Chondrocyte (in vitro differentiated cells): ENCODE results near the gene CD37. TPM values are rescaled to one million over a fixed set of nuclear protein-coding genes. Genes with fewer than 3 reads are reported as not detected.

Experiments
- DNase-seq: peaks from one replicate; pipeline ENCODE4 v3.0.0; 2021; ENCODE audit warnings: mixed read lengths, low spot score
- H3K27ac Mint-ChIP-seq: one replicate; pipeline ENCODE4 v1.8.0; 2021; ENCODE audit warnings: mild to moderate bottlenecking, moderate library complexity, mixed read lengths; ENCODE audit not compliant: unreplicated experiment
- H3K27me3 Mint-ChIP-seq: 2 replicates; pipeline ENCODE4 v1.8.0; 2021; ENCODE audit warnings: low read depth, mixed read lengths
- H3K36me3 Mint-ChIP-seq: 2 replicates; pipeline ENCODE4 v1.8.0; 2021; ENCODE audit warnings: low read depth, mixed read lengths
- H3K4me1 Mint-ChIP-seq: 2 replicates; pipeline ENCODE4 v1.8.0; 2021; ENCODE audit warnings: low read depth, mild to moderate bottlenecking, mixed read lengths
- H3K4me3 Mint-ChIP-seq: one replicate; pipeline ENCODE4 v1.8.0; 2021; ENCODE audit warnings: mild to moderate bottlenecking, moderate library complexity, mixed read lengths; ENCODE audit not compliant: unreplicated experiment
- H3K9me3 Mint-ChIP-seq: 2 replicates; pipeline ENCODE4 v1.8.0; 2021; ENCODE audit warnings: low read depth, mixed read lengths
- total RNA-seq: library from RNA; stranded (reverse); gene quantifications from 3 replicates; pipeline ENCODE4 v1.2.1, GENCODE V29; 2021
- TF ChIP-seq, protein P1 (sequence below): fragments of 200-600 bp; sonication (generic); IDR thresholded peaks from 2 replicates; pipeline ENCODE4 v1.5.0; 2021; ENCODE audit warnings: antibody characterized with exemption, mild to moderate bottlenecking, moderate library complexity

Gene CD37
- total RNA-seq, 1 donor from 2014 or later: not detected

- H3K27me3 Mint-ChIP-seq: peaks cover 2% of the 10 kb centered on the region
- no peak overlapping the region for H3K27ac Mint-ChIP-seq
- H3K9me3 Mint-ChIP-seq: peaks cover 9% of the 10 kb centered on the region
- no peak for DNase-seq
- no peak overlapping the region for H3K4me3 Mint-ChIP-seq
- peaks cover 2% of the 10 kb centered on the region for H3K36me3 Mint-ChIP-seq
- TF ChIP-seq, protein P1, sequence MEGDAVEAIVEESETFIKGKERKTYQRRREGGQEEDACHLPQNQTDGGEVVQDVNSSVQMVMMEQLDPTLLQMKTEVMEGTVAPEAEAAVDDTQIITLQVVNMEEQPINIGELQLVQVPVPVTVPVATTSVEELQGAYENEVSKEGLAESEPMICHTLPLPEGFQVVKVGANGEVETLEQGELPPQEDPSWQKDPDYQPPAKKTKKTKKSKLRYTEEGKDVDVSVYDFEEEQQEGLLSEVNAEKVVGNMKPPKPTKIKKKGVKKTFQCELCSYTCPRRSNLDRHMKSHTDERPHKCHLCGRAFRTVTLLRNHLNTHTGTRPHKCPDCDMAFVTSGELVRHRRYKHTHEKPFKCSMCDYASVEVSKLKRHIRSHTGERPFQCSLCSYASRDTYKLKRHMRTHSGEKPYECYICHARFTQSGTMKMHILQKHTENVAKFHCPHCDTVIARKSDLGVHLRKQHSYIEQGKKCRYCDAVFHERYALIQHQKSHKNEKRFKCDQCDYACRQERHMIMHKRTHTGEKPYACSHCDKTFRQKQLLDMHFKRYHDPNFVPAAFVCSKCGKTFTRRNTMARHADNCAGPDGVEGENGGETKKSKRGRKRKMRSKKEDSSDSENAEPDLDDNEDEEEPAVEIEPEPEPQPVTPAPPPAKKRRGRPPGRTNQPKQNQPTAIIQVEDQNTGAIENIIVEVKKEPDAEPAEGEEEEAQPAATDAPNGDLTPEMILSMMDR: no peak
- H3K4me1 Mint-ChIP-seq: no peaks in the 10 kb centered on the region
Observed at GRCh38 chr19:49374665-49375434, 39.6 kb downstream of the CD37 start.

DNA sequence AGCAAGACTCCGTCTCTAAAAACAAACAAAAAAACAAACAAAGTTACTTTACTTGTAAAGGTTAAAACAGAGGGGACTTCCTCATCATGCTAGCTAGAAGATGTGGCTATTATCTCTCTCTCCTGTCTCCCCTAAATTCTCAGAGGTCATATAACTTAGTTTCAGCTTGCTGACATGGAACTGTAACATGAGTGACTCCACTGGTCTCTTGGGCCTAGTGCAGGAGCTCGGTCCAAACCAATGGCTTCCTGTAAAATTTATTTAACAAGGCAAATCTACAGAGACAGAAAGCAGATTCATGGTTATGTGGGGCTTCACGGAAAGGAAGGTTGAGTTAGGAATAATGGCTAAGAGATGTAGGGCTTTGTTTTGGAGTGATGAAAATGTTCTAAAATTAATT lies 43.3 kb downstream of the CD37 start:
- no peaks in the 10 kb centered on the region for H3K4me1 Mint-ChIP-seq
- no peak overlapping the region for H3K4me3 Mint-ChIP-seq
- DNase-seq: no peak
- H3K27ac Mint-ChIP-seq: no peak overlapping the region
- peaks cover 2% of the 10 kb centered on the region for H3K36me3 Mint-ChIP-seq
- H3K9me3 Mint-ChIP-seq: peaks cover 8% of the 10 kb centered on the region
- TF ChIP-seq, protein P1: no peak
- peaks cover 2% of the 10 kb centered on the region for H3K27me3 Mint-ChIP-seq

DNA sequence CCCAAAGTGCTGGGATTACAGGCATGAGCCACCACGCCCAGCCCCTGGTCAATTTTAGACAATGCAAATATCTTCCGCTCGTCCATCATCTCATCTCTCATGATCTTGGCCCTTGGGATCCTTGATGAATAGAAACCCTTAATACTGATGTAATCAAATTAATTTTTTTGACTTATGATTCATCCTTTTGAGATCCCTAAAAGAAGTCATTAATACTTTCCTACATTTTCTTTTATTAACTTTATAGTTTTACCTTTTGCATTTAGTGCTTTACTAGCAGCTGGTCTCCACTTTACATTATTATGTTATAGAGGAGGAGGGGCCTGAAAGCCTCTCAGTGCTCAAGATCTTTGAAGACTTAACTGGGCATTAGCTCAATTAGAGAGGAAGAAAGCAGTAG lies 45.2 kb downstream of the CD37 start:
- Mint-ChIP-seq H3K27ac (no peak overlapping the region), H3K27me3 (peaks cover 2% of the 10 kb centered on the region), H3K4me3 (no peak overlapping the region), H3K9me3 (peaks cover 8% of the 10 kb centered on the region), H3K36me3 (peaks cover 2% of the 10 kb centered on the region), H3K4me1 (no peaks in the 10 kb centered on the region)
- no peak for DNase-seq
- TF ChIP-seq, protein P1: no peak

DNA sequence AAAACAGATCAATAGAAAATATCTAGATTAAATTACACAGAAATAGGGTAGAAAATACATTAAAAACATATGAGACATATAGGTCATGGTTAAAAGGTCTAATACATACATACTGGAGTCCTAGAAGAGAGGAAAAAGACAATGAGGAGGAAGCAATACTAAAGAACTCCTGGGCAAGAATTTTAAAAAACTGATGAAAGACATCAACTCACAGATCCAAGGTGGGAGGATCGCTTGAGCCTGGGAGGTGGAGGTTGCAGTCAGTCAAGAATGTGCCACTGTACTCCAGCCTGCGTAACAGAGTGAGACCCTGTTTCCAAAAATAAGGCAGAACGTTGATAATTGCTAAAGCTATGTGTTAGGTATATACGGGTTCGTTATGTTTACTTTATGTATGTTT lies 47.4 kb downstream of the CD37 start:
- TF ChIP-seq, protein P1: no peak
- Mint-ChIP-seq H3K4me3 (no peak overlapping the region), H3K36me3 (peaks cover 2% of the 10 kb centered on the region), H3K27ac (no peak overlapping the region), H3K27me3 (no peaks in the 10 kb centered on the region), H3K4me1 (no peaks in the 10 kb centered on the region), H3K9me3 (peaks cover 8% of the 10 kb centered on the region)
- no peak for DNase-seq

DNA sequence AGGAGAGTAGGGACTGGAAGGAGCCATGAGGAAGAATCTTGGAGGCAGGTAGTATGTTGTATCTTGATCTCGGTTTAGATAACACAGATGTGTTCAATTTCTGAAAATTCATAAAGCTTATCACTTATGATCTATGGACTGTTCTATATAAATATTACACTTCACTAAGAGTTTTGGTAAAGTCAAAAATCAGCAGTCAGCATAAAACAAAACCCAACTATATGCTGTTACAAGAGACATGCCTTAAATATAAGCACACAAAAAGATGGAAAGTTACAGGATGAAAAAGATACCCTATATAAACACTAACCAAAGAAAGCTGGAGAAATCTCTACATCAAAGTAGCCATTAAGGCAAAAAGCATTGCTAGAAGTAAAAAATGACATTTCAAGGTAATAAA lies 48.4 kb downstream of the CD37 start:
- no peaks in the 10 kb centered on the region for H3K4me1 Mint-ChIP-seq
- no peak overlapping the region for H3K27ac Mint-ChIP-seq
- H3K36me3 Mint-ChIP-seq: peaks cover 2% of the 10 kb centered on the region
- H3K9me3 Mint-ChIP-seq: peaks cover 8% of the 10 kb centered on the region
- TF ChIP-seq, protein P1: no peak
- no peak overlapping the region for H3K4me3 Mint-ChIP-seq
- DNase-seq: no peak
- H3K27me3 Mint-ChIP-seq: peaks cover under 1% of the 10 kb centered on the region
